PC-3 (cell line): ENCODE measurements around the gene STARD10. TPM values are rescaled to one million over a fixed set of nuclear protein-coding genes. Genes with fewer than 3 reads are reported as not detected.

Source experiments
- ATAC-seq: fragments of 200-7000 bp; cut with Tn5 transposase; 2 replicates; pipeline ENCODE4 v1.9.1; 2020; ENCODE audit warnings: mild to moderate bottlenecking, moderate library complexity
- BruUV-seq: library from RNA; stranded (reverse); fragments of 400-500 nt; replicated peaks from 2 replicates; lab custom pipeline; 2021; lab: Mats Ljungman, UMichigan
- CTCF ChIA-PET: fragments of 300-600 bp; sonication (Branson Sonifier 250); formaldehyde crosslinking; loops from one replicate; lab custom pipeline; 2022; ENCODE audit warnings: antibody characterized with exemption; lab: Charles Lee
- POLR2A ChIA-PET: fragments of 300-600 bp; sonication (Branson Sonifier 250); formaldehyde crosslinking; loops from one replicate; lab custom pipeline; 2022; ENCODE audit warnings: antibody characterized with exemption; ENCODE audit not compliant: unreplicated experiment; lab: Charles Lee
- DNase-seq: peaks from one replicate; pipeline ENCODE4 v3.0.0-alpha.2; 2015
- H2AFZ ChIP-seq: fragments of 300-600 bp; sonication (generic); 2 replicates; pipeline ENCODE4 v1.6.0; 2016; ENCODE audit warnings: antibody characterized with exemption, low read length
- H3F3A ChIP-seq: fragments of 300-600 bp; sonication (generic); one replicate; pipeline ENCODE4 v1.6.0; 2017; ENCODE audit warnings: antibody characterized with exemption, low read length, control low read depth, mild to moderate bottlenecking; ENCODE audit not compliant: unreplicated experiment
- H3K27ac ChIP-seq: fragments of 300-600 bp; sonication (generic); 2 replicates; pipeline ENCODE4 v1.5.1; 2016; ENCODE audit warnings: mild to moderate bottlenecking, low read length
- H3K27me3 ChIP-seq: fragments of 300-600 bp; sonication (generic); 2 replicates; pipeline ENCODE4 v1.6.1; 2016; ENCODE audit warnings: low read length, mixed read lengths
- H3K36me3 ChIP-seq: fragments of 300-600 bp; sonication (generic); 2 replicates; pipeline ENCODE4 v1.6.1; 2016; ENCODE audit warnings: low read depth, mixed run types, low read length, mixed read lengths
- H3K4me1 ChIP-seq: fragments of 300-600 bp; sonication (generic); 2 replicates; pipeline ENCODE4 v1.5.1; 2016; ENCODE audit warnings: low read length; ENCODE audit not compliant: insufficient read depth
- H3K4me2 ChIP-seq: fragments of 300-600 bp; sonication (generic); 2 replicates; pipeline ENCODE4 v1.6.0; 2016; ENCODE audit warnings: low read length
- H3K4me3 ChIP-seq: fragments of 300-600 bp; sonication (generic); 2 replicates; pipeline ENCODE4 v1.5.1; 2016; ENCODE audit warnings: mild to moderate bottlenecking, low read length, mixed read lengths
- H3K79me2 ChIP-seq: fragments of 300-600 bp; sonication (generic); 2 replicates; pipeline ENCODE4 v1.6.1; 2017; ENCODE audit warnings: low read length, mixed read lengths
- H3K9ac ChIP-seq: fragments of 300-600 bp; sonication (generic); 2 replicates; pipeline ENCODE4 v1.6.0; 2016; ENCODE audit warnings: mild to moderate bottlenecking, low read length
- H3K9me2 ChIP-seq: fragments of 300-600 bp; sonication (generic); replicated peaks from 2 replicates; pipeline ENCODE4 v1.6.1; 2016; ENCODE audit warnings: mixed run types, low read length, mixed read lengths
- H3K9me3 ChIP-seq: fragments of 300-600 bp; sonication (generic); 2 replicates; pipeline ENCODE4 v1.6.1; 2016; ENCODE audit warnings: low read length, mixed read lengths
- H4K20me1 ChIP-seq: fragments of 300-600 bp; sonication (generic); 2 replicates; pipeline ENCODE4 v1.6.1; 2016; ENCODE audit warnings: low read length, mixed read lengths
- EZH2 ChIP-seq: fragments of 300-600 bp; sonication (generic); IDR thresholded peaks from one replicate; pipeline ENCODE4 v1.6.1; 2017; ENCODE audit warnings: antibody characterized with exemption, mild to moderate bottlenecking, low read length; ENCODE audit not compliant: unreplicated experiment
- EZH2phosphoT487 ChIP-seq: fragments of 300-600 bp; sonication (generic); IDR thresholded peaks from 2 replicates; pipeline ENCODE4 v1.6.1; 2018; ENCODE audit warnings: mild to moderate bottlenecking, antibody characterized with exemption, low read length, borderline replicate concordance
- intact Hi-C: fragments of 100-400 bp; cut with micrococcal nuclease; formaldehyde crosslinking; loops from 2 replicates; pipeline ENCODE4 v1.9.0; 2023
- total RNA-seq: library from RNA; depleted of rRNA; stranded (reverse); fragments of >200 nt; gene quantifications from 2 replicates; pipeline ENCODE4 v1.2.3, GENCODE V29; 2014
- TF ChIP-seq, protein P1 (sequence below): fragments of 300-600 bp; sonication (generic); conservative IDR thresholded peaks from 2 replicates; pipeline ENCODE4 v1.5.1; 2017; ENCODE audit warnings: antibody characterized with exemption, low read depth, mild to moderate bottlenecking, low read length

STARD10 gene
- total RNA-seq, 1 experiment from 2014 or later, result 284 TPM

DNA sequence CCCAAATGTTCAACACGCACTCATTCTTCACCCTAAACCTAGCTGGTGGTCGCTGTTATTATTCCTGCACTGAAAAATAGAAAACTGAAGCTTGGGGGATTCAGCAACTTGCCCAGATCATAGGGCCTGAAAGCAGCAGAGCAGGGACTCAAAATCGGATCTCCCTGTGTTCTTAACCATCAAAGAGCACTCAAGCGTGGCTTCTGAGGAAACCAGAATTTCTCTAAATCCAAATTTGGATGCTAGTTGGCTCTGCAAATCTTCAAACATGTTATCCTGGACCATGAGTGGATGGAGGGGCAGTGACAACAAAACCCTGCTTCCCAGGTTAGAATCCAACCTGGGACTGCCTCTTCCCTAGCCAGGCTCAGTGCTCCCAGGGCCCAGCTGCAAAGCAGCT lies 30.0 kb downstream of the STARD10 start:
- no peaks in the 10 kb centered on the region for H3K79me2 ChIP-seq
- H3K4me2 ChIP-seq, result no peak overlapping the region
- ChIA-PET CTCF (no interaction called here), POLR2A (no interaction called here)
- no peak overlapping the region for H3K27ac ChIP-seq
- no peak overlapping the region for H3K4me3 ChIP-seq
- H2AFZ ChIP-seq, result no peak overlapping the region
- no peaks in the 10 kb centered on the region for H3K27me3 ChIP-seq
- intact Hi-C loops, result no loop called here
- no peak overlapping the region for H3K9ac ChIP-seq
- no peaks in the 10 kb centered on the region for H3K4me1 ChIP-seq
- BruUV-seq, result no TSS peak
- ATAC-seq (no peak), DNase-seq (no peak)
- no peaks in the 10 kb centered on the region for H3K36me3 ChIP-seq
- H3K9me2 ChIP-seq, result no peaks in the 10 kb centered on the region
- TF ChIP-seq, protein P1, sequence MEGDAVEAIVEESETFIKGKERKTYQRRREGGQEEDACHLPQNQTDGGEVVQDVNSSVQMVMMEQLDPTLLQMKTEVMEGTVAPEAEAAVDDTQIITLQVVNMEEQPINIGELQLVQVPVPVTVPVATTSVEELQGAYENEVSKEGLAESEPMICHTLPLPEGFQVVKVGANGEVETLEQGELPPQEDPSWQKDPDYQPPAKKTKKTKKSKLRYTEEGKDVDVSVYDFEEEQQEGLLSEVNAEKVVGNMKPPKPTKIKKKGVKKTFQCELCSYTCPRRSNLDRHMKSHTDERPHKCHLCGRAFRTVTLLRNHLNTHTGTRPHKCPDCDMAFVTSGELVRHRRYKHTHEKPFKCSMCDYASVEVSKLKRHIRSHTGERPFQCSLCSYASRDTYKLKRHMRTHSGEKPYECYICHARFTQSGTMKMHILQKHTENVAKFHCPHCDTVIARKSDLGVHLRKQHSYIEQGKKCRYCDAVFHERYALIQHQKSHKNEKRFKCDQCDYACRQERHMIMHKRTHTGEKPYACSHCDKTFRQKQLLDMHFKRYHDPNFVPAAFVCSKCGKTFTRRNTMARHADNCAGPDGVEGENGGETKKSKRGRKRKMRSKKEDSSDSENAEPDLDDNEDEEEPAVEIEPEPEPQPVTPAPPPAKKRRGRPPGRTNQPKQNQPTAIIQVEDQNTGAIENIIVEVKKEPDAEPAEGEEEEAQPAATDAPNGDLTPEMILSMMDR, result no peak
- TF ChIP-seq EZH2phosphoT487, result no peak
- TF ChIP-seq EZH2, result no peak
- no peaks in the 10 kb centered on the region for H3K9me3 ChIP-seq
- no peaks in the 10 kb centered on the region for H4K20me1 ChIP-seq
- H3F3A ChIP-seq, result no peaks in the 10 kb centered on the region

GRCh38 chr11:72762641-72763304 lies 31.1 kb downstream of the STARD10 start:
- no TSS peak for BruUV-seq
- no peak for ATAC-seq
- Histone ChIP-seq H3K79me2 (no peaks in the 10 kb centered on the region), H3K4me2 (no peak overlapping the region), H3K9ac (no peak overlapping the region), H3K4me3 (no peak overlapping the region), H3K36me3 (no peaks in the 10 kb centered on the region), H3F3A (no peaks in the 10 kb centered on the region), H4K20me1 (no peaks in the 10 kb centered on the region), H3K4me1 (no peaks in the 10 kb centered on the region), H3K27me3 (no peaks in the 10 kb centered on the region), H2AFZ (no peak overlapping the region), H3K27ac (no peak overlapping the region), H3K9me2 (no peaks in the 10 kb centered on the region), H3K9me3 (no peaks in the 10 kb centered on the region)
- ChIA-PET CTCF (no interaction called here), POLR2A (no interaction called here)
- no peak for DNase-seq
- intact Hi-C loops, result no loop called here
- TF ChIP-seq, protein P1, result no peak
- no peak for TF ChIP-seq EZH2
- no peak for TF ChIP-seq EZH2phosphoT487
